ENCODE measurements around the gene TUBB1.
"Not testable (repeated sequence)": the region's sequence is repeated elsewhere in the genome, so short reads cannot be mapped to it uniquely, and the experiment has no call there.

The TUBB1 gene

DNA sequence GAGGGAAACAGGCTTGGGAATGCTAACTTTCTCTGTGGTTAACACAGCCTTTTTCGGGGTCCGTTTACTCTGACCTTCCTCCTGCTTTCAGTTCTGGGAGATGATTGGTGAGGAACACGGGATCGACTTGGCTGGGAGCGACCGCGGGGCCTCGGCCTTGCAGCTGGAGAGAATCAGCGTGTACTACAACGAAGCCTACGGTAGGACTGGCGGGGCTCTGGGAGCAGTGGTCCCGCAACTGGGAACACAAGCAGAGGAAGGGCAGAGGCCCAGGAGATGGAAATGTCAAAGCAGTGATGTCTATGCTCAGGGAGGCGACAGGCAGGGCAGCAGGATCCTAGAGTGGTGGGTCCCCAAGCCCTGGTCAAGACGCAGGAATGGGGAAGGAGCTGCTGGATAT, 3.5 kb downstream of the TUBB1 start:
- DNase-seq (ENCODE audit: low read depth) = no peak

DNA sequence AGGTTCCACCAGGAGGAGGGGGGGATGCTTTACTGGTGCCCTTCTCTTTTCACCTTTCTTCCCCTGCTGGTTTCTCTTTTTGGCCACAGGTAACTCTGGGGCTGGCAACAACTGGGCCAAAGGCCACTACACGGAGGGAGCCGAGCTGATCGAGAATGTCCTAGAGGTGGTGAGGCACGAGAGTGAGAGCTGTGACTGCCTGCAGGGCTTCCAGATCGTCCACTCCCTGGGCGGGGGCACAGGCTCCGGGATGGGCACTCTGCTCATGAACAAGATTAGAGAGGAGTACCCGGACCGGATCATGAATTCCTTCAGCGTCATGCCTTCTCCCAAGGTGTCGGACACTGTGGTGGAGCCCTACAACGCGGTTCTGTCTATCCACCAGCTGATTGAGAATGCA, 4.4 kb downstream of the TUBB1 start:
- no peak for DNase-seq (ENCODE audit: low read depth)

GRCh38 chr20:59024111-59024530, 4.9 kb downstream of the TUBB1 start:
- DNase-seq (ENCODE audit: low read depth) = no peak

GRCh38 chr20:59025086-59025485, 5.9 kb downstream of the TUBB1 start:
- DNase-seq (ENCODE audit: low read depth) = no peak

DNA sequence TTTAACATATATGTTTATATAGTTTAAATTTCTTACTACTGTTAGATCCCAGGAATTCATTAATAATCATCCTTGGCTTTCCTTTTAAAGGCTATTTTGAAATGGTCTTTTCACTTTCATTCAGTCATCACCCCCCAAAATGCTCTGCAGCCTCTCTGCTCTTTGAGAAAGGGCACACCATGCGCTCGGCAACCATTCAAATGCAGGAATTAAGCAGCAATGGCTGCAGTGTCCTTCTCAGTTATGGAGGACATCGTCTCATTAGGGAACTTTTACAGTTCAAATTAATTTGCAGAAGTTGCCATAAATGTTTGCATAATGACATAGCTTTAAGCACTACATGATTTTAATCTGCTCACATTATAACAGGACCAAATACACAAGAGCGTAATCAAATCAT, 6.3 kb downstream of the TUBB1 start:
- DNase-seq (ENCODE audit: low read depth) = no peak

GRCh38 chr20:59026904-59027740, 7.9 kb downstream of the TUBB1 start:
- DNase-seq (ENCODE audit: low read depth) = no peak

GRCh38 chr20:59027741-59028320, 8.6 kb downstream of the TUBB1 start:
- peak; percentile 73 for DNase-seq (ENCODE audit: low read depth)

DNA sequence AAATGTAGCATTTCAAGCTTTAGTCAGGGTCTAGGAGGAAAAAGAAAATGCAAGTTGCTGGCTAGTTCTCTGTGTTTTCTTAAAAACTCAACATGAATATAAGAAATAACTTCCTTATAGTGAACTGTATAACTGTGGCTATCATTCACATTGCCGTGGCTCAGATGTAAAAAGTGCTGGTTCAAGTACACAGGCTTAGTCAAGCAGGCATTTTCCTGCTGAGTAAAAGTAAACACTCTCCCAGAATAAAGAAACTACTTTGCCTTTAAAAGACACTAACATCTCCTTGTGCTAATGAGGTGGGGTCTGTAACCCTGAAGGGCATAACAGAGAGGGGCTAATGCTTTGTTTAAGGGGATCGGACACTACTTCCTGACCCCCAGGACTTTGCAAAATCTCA, 9.6 kb downstream of the TUBB1 start:
- no peak for DNase-seq (ENCODE audit: low read depth)

DNA sequence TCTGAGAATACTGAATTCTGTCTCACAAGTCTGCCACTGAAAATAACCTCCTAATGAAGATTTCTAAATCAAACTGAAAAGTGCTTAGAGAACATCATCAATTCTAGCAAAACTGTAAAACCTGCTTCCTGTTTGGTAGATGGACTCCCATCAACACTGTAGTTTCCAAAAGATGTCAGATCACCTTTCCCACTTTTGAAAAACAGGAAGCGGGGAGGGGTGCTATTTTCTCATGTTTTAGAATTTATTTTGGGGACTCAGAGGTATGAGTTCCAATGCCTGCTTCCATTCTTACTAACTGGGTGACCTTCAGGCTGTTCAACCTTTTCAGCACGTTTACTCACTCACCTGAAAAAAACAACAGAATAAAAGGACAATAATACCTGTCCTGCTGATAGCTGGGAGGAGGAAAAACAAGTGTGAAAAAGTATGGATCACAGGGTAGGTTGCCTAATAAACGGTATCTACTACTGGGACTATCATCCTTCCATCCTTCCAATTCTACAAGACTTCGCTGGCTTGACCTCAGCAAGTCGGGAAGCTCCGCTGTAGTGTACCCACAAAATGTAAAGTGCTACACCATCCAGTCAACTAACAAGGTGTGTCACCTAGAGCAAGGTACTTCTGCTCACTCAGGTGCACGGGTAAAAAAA, 11.8 kb downstream of the TUBB1 start:
- no peak for DNase-seq (ENCODE audit: low read depth)

GRCh38 chr20:59031564-59032022, 12.4 kb downstream of the TUBB1 start:
- DNase-seq (ENCODE audit: low read depth) = no peak

DNA sequence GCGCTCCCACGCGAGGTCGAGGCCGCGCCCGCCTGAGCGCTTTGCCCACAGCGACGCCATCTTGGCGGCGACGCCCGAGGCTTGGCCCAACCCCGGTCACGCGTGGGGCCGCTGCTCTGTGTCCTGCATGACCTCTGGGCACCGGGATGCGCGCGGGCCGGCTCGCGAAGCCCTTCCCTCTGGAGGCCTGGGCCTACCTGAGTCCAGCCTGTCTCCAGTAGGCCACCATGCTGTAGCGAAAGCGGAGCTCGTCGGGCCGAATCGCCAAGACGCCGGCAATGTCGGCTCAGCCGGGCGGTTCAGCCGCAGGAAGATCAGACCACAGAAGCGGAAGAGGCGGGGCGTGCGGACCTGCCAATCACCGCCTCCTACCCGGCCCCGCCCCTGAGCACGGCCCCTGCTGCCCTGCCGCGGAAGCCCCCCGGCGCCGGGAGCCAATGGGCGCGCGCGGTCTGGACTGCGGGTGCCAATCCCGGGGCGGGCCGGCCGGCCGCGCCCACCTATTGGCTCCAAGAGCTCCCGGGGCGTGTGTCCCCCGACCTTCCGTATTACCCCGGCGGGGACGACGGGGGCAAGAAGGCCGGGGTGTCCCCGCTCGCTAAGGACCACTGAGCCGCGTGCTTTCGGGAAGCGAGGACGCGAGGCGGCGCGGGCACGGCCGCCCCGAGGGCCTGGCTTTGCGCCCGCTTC, 12.9 kb downstream of the TUBB1 start, which contains the start of gene ATP5F1E:
Gene ATP5F1E, minus strand, starts transcription at position 313 of the 690 bp plus-strand sequence. Its CDS starts 84 bp downstream, at position 229.
- peak; percentile 95 for DNase-seq (ENCODE audit: low read depth)

GRCh38 chr20:59032713-59033059, 13.5 kb downstream of the TUBB1 start:
- peak; percentile 11 for DNase-seq (ENCODE audit: low read depth)

DNA sequence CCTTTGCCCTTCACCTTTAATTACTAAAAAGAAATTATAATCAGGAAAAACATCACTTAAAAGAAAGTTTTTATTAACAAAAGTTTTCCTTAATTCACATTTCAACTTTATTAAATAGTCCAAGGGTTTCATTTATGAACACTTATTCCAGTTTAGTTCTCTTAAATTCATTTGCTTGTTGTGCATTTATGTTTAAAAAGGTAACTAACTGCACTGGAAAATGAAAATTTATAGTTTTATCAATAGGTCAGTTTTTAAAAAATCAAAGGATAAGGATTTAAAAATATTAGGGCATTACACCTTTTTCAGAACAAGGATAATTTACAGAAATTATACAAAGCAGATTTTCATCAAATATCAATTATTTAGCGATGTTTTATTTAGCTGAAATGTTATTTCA, 13.9 kb downstream of the TUBB1 start:
- no peak for DNase-seq (ENCODE audit: low read depth)

DNA sequence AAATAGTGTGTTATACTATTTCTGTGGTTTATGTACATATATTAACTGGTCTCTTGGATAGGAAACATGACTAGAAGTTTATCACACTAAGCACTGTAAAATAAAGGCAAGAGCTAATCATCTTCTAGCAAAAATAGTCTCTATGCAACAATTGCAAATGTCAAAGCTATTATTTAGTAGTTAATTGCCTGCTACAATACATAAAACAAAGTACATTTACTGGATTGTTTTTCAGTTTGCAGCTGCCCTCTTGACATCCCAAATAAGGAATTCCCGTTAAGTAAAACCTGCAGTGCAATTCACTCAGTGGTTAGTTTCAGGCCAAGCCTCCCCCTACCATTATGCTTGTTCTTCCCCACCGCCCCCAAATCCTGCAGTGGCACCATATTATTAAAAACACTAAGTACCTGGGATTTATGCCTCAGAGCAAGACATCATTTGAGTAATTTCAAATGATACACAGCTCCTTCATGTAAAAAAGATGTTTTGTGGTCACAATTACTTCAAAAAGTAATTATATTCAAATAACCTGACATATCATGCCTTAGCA, 14.5 kb downstream of the TUBB1 start:
- DNase-seq (ENCODE audit: low read depth) = no peak

- DNase-seq (ENCODE audit: low read depth) = no peak
Observed at GRCh38 chr20:59035381-59035780, 16.2 kb downstream of the TUBB1 start.

DNA sequence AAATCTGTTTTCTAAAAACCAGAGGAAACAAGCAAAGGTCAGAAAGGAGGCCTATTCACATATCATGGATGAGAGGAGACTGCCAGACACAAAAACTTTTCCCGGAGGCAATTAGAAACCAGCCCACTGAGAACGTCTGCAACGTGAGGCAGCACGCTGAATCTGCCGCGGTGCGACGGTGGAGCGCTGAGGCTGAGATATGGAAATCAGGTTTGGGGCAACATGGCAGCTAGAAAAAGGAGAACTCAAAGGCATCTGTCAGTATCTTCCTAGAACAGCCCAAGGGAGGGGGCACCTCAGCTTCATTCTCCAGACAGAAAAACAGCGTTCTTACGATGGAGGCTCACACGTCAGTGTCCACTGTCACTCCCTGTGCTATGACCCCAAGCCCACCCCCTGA, 18.2 kb downstream of the TUBB1 start:
- no peak for DNase-seq (ENCODE audit: low read depth)

DNA sequence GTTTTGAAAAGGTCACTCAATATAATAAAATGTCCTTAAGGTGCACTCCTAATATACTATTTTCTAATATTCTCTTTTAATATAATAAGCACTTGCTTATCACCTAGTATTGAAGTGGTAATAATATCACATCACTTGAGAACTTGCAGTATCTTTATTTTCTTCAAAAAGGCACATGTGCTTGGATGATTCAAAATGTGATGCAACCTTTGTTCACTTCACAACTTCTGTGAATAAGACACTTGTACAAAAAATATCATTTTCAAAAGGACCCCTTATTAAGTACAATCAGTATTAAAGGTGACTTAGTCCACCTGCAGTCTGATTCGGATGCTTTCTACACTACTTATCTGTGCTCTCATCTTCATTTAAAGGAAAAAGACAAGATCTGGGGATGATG, 20.0 kb downstream of the TUBB1 start:
- no peak for DNase-seq (ENCODE audit: low read depth)

DNA sequence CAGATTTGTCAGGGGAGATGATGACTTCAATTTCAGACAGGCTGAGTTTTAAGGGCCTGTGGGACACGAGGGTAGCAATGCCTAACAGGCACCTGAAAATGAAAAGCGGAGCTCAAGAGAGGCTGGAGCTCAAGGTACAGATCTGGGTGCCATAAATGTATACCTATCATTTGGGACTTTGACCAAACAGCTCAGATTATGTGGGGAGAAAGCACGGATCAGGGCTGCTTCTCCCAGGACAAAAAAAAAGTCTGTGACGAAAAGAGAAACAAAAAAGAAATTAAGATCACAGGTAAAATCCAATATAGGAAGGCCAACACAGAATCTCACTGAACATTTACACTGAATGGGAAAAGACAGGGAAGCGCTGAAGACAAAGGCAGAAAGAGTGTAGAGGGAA, 21.4 kb downstream of the TUBB1 start:
- no peak for DNase-seq (ENCODE audit: low read depth)

DNA sequence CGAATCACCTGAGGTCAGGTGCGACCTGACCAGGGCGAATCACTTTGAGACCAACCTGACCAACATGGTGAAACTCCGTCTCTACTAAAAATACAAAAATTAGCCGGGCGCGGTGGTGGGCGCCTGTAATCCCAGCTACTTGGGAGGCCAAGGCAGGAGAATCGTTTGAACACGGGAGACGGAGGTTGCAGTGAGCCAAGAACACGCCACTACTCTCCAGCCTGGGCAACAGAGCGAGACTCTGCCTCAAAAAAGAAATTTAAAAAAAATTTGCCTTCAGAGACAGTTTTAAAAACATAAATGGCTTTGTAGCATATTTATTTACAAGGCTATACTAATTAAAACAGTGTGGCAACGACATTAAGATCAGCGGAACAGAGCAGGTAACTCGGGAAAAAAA, 22.3 kb downstream of the TUBB1 start:
- not testable (repeated sequence) for DNase-seq (ENCODE audit: low read depth)

GRCh38 chr20:59042151-59042795, 23.0 kb downstream of the TUBB1 start, which contains the start of gene PRELID3B:
TSS of gene PRELID3B (minus strand) at chr20:59042786. CDS start at chr20:59042730, 56 bp downstream.
- peak; percentile 11 for DNase-seq (ENCODE audit: low read depth)

GRCh38 chr20:59042796-59043631, 23.8 kb downstream of the TUBB1 start:
- peak; percentile 89 for DNase-seq (ENCODE audit: low read depth)
